ENCODE data around the gene OR10K2. TPM values are rescaled to one million over a fixed set of nuclear protein-coding genes. Genes with fewer than 3 reads are reported as not detected.

OR10K2 gene
- total RNA-seq (not detected), total RNA-seq (0 to 0.06 (median 0) reads per million in 29 experiments)
- total RNA-seq (2013): not detected

DNA sequence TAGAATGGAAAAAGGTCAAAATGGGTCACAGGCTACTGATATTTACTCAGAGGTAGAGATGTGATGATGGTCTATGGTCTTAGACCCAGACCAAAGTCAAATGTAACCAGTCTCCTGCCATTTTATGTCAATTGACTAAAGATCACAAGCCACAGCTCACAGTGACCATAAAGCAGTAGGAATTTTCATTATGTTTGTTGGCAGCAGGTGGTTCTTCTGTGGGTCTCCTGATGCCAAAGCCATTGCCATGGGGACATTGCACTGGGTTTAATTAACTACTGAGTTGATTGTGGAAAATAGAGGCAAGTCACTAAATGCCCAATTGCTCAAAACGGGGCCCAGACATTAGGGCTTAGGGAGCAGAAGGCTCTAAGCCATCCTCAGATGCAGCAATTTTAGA, at the start of gene OR10K2:
TSS of gene OR10K2 (minus strand) at position 101 of the 400 bp plus-strand sequence. CDS start 5,371 bp downstream, outside the sequence.
- Histone ChIP-seq H3K36me3 (ENCODE audit: control insufficient read depth in 2 of 2, extremely low read depth in 1 of 2, insufficient read depth in 1 of 2, low read length in 1 of 2) (no peaks in the 10 kb centered on the region), H3K4me1 (ENCODE audit: control insufficient read depth in 1 of 2, extremely low read depth in 1 of 2, insufficient read depth in 2 of 2, low read length in 2 of 2) (no peaks in the 10 kb centered on the region), H3K27ac (ENCODE audit: low read length) (no peak within 1 kb of the TSS), H3K27me3 (replicated peaks in 1 of 2; ENCODE audit: control insufficient read depth in 2 of 2, extremely low read depth in 1 of 2, insufficient read depth in 2 of 2, low read length in 1 of 2) (no peaks in the 10 kb centered on the region), H3K9me3 (no peaks in the 10 kb centered on the region), H3K4me3 (ENCODE audit: control insufficient read depth in 1 of 2, extremely low read depth in 1 of 2, low read length in 1 of 2) (no peak within 1 kb of the TSS)
- WGBS (ENCODE audit: insufficient coverage): 83% methylated on average over 1 of the region's 1 CpG
- ChIA-PET CTCF (no interaction called here), POLR2A (no interaction called here)
- Mint-ChIP-seq H3K36me3 (no peaks in the 10 kb centered on the region), H3K4me1 (no peaks in the 10 kb centered on the region), H3K9me3 (peaks cover 0 to 26% (median 8%) of the 10 kb centered on the region in 3 donors), H3K27ac (no peak within 1 kb of the TSS), H3K4me3 (no peak within 1 kb of the TSS), H3K27me3 (peaks cover 11 to 17% of the 10 kb centered on the region in 2 donors)
- ATAC-seq (replicated peaks in 1 of 4) (no peak), DNase-seq (no peak)

GRCh38 chr1:158471920-158472319, 45.9 kb upstream of the OR10K2 start, which contains the start of gene OR10R2:
Gene OR10R2 (plus strand): TSS chr1:158472220. CDS start chr1:158472326, 106 bp downstream.
- no peaks in the 10 kb centered on the region for H3K36me3 Mint-ChIP-seq
- no peak within 1 kb of the TSS for H3K27ac ChIP-seq (ENCODE audit: low read length)

DNA sequence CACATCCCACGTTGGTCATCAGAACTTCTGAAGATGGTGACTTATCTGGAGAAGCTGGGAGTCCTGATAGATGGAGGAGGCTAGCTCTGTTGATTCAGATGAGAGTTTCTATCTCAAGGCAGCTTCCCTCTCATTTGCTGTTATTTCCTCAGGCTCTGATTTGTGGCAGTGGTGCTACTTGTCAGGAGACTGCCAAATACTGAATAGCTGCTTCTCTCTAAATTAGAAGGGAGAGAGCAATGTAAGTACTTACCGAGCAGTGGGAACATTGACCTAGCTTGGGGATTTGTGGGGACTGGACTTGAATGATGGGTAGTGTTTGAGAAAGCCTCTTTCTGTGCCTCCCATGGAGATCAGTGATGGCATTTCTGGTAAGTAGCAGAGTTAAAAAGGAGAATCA, 35.5 kb upstream of the OR10K2 start, which contains the start of gene OR10K1:
TSS of gene OR10K1 (plus strand) at position 301 of the 400 bp plus-strand sequence. CDS start 3,728 bp downstream, outside the sequence.
- H3K9me3 Mint-ChIP-seq: no peaks in the 10 kb centered on the region

More at GRCh38 chr1:158471920-158472319, 45.9 kb upstream of the OR10K2 start, which contains the start of gene OR10R2:
- Mint-ChIP-seq H3K4me1 (no peaks in the 10 kb centered on the region), H3K4me3 (no peak within 1 kb of the TSS), H3K27me3 (peaks cover 12 to 14% of the 10 kb centered on the region in 2 donors), H3K27ac (no peak within 1 kb of the TSS), H3K9me3 (no peaks in the 10 kb centered on the region)
- H3K27me3 ChIP-seq (replicated peaks in 1 of 2; ENCODE audit: control insufficient read depth in 2 of 2, extremely low read depth in 1 of 2, insufficient read depth in 2 of 2, low read length in 1 of 2): no peaks in the 10 kb centered on the region
- no peaks in the 10 kb centered on the region for H3K9me3 ChIP-seq
- CTCF ChIA-PET: no interaction called here
- POLR2A ChIA-PET: no interaction called here
- no peaks in the 10 kb centered on the region for H3K4me1 ChIP-seq (ENCODE audit: control insufficient read depth in 1 of 2, extremely low read depth in 1 of 2, insufficient read depth in 2 of 2, low read length in 2 of 2)
- DNase-seq: no peak
- ATAC-seq (replicated peaks in 1 of 4): no peak
- H3K36me3 ChIP-seq (ENCODE audit: control insufficient read depth in 2 of 2, extremely low read depth in 1 of 2, insufficient read depth in 1 of 2, low read length in 1 of 2): no peaks in the 10 kb centered on the region
- no peak within 1 kb of the TSS for H3K4me3 ChIP-seq (ENCODE audit: control insufficient read depth in 1 of 2, extremely low read depth in 1 of 2, low read length in 1 of 2)

DNA sequence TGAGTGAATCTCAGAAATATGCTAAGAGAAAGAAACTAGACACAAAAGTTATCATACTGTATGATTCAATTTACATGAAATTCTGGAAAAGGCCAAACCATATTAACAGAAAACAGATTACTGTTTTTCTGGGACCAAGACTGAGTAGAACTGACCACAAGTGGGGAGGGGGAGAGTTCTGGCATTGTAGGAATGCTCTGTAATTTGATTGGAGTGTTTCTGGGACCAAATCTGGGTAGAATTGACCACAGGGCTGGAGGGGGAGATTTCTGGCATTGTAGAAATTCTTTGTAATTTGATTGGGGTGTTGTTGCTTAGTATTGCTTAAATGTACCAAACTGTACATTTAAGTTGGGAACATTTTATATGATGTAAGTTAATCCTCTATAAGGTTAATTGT, 32.2 kb upstream of the OR10K2 start:
- peaks cover 0 to 3% of the 10 kb centered on the region in 2 experiments for H3K27me3 ChIP-seq (replicated peaks in 1 of 2; ENCODE audit: control insufficient read depth in 2 of 2, extremely low read depth in 1 of 2, insufficient read depth in 2 of 2, low read length in 1 of 2)
- no peak overlapping the region for H3K4me3 ChIP-seq (ENCODE audit: control insufficient read depth in 1 of 2, extremely low read depth in 1 of 2, low read length in 1 of 2)
- H3K9me3 Mint-ChIP-seq: no peaks in the 10 kb centered on the region
- DNase-seq (no peak), ATAC-seq (replicated peaks in 1 of 4) (no peak)
- H3K27ac Mint-ChIP-seq: no peak overlapping the region
- ChIA-PET CTCF (no interaction called here), POLR2A (no interaction called here)
- H3K27me3 Mint-ChIP-seq: peaks cover 17 to 28% of the 10 kb centered on the region in 2 donors
- no peaks in the 10 kb centered on the region for H3K36me3 Mint-ChIP-seq
- H3K4me1 Mint-ChIP-seq: no peaks in the 10 kb centered on the region
- H3K4me3 Mint-ChIP-seq: no peak overlapping the region
- no peaks in the 10 kb centered on the region for H3K4me1 ChIP-seq (ENCODE audit: control insufficient read depth in 1 of 2, extremely low read depth in 1 of 2, insufficient read depth in 2 of 2, low read length in 2 of 2)
- H3K27ac ChIP-seq (ENCODE audit: low read length): no peak overlapping the region
- no peaks in the 10 kb centered on the region for H3K36me3 ChIP-seq (ENCODE audit: control insufficient read depth in 2 of 2, extremely low read depth in 1 of 2, insufficient read depth in 1 of 2, low read length in 1 of 2)
- no peaks in the 10 kb centered on the region for H3K9me3 ChIP-seq

More for the DNA sequence above, 35.5 kb upstream of the OR10K2 start, which contains the start of gene OR10K1:
- Mint-ChIP-seq H3K36me3 (no peaks in the 10 kb centered on the region), H3K4me3 (no peak within 1 kb of the TSS), H3K27me3 (peaks cover 9 to 13% of the 10 kb centered on the region in 2 donors), H3K4me1 (no peaks in the 10 kb centered on the region), H3K27ac (no peak within 1 kb of the TSS)
- Histone ChIP-seq H3K27ac (ENCODE audit: low read length) (no peak within 1 kb of the TSS), H3K36me3 (ENCODE audit: control insufficient read depth in 2 of 2, extremely low read depth in 1 of 2, insufficient read depth in 1 of 2, low read length in 1 of 2) (no peaks in the 10 kb centered on the region), H3K9me3 (no peaks in the 10 kb centered on the region), H3K4me1 (ENCODE audit: control insufficient read depth in 1 of 2, extremely low read depth in 1 of 2, insufficient read depth in 2 of 2, low read length in 2 of 2) (no peaks in the 10 kb centered on the region), H3K27me3 (replicated peaks in 1 of 2; ENCODE audit: control insufficient read depth in 2 of 2, extremely low read depth in 1 of 2, insufficient read depth in 2 of 2, low read length in 1 of 2) (peaks cover 0 to 3% of the 10 kb centered on the region in 2 experiments), H3K4me3 (ENCODE audit: control insufficient read depth in 1 of 2, extremely low read depth in 1 of 2, low read length in 1 of 2) (no peak within 1 kb of the TSS)
- DNase-seq (no peak), ATAC-seq (replicated peaks in 1 of 4) (no peak)
- ChIA-PET POLR2A (no interaction called here), CTCF (no interaction called here)
- 100% methylated on average over 1 of the region's 2 CpGs for WGBS (ENCODE audit: insufficient coverage)

- Histone ChIP-seq H3K9me3 (no peaks in the 10 kb centered on the region), H3K27me3 (replicated peaks in 1 of 2; ENCODE audit: control insufficient read depth in 2 of 2, extremely low read depth in 1 of 2, insufficient read depth in 2 of 2, low read length in 1 of 2) (peaks cover 0 to 3% of the 10 kb centered on the region in 2 experiments), H3K4me3 (ENCODE audit: control insufficient read depth in 1 of 2, extremely low read depth in 1 of 2, low read length in 1 of 2) (no peak overlapping the region), H3K27ac (ENCODE audit: low read length) (no peak overlapping the region), H3K36me3 (ENCODE audit: control insufficient read depth in 2 of 2, extremely low read depth in 1 of 2, insufficient read depth in 1 of 2, low read length in 1 of 2) (no peaks in the 10 kb centered on the region), H3K4me1 (ENCODE audit: control insufficient read depth in 1 of 2, extremely low read depth in 1 of 2, insufficient read depth in 2 of 2, low read length in 2 of 2) (no peaks in the 10 kb centered on the region)
- Mint-ChIP-seq H3K4me3 (no peak overlapping the region), H3K27me3 (peaks cover 17 to 31% of the 10 kb centered on the region in 2 donors), H3K36me3 (no peaks in the 10 kb centered on the region), H3K27ac (no peak overlapping the region), H3K4me1 (no peaks in the 10 kb centered on the region), H3K9me3 (no peaks in the 10 kb centered on the region)
- no peak for DNase-seq
- ChIA-PET POLR2A (no interaction called here), CTCF (no interaction called here)
- ATAC-seq (replicated peaks in 1 of 4): no peak
Measured at GRCh38 chr1:158457246-158457645, 31.2 kb upstream of the OR10K2 start.

GRCh38 chr1:158454537-158454936, 28.5 kb upstream of the OR10K2 start:
- no peak overlapping the region for H3K27ac Mint-ChIP-seq
- ChIA-PET CTCF (no interaction called here), POLR2A (no interaction called here)
- H3K4me1 Mint-ChIP-seq: no peaks in the 10 kb centered on the region
- Histone ChIP-seq H3K27me3 (replicated peaks in 1 of 2; ENCODE audit: control insufficient read depth in 2 of 2, extremely low read depth in 1 of 2, insufficient read depth in 2 of 2, low read length in 1 of 2) (peaks cover 0 to 3% of the 10 kb centered on the region in 2 experiments), H3K27ac (ENCODE audit: low read length) (no peak overlapping the region), H3K36me3 (ENCODE audit: control insufficient read depth in 2 of 2, extremely low read depth in 1 of 2, insufficient read depth in 1 of 2, low read length in 1 of 2) (no peaks in the 10 kb centered on the region), H3K9me3 (no peaks in the 10 kb centered on the region), H3K4me1 (ENCODE audit: control insufficient read depth in 1 of 2, extremely low read depth in 1 of 2, insufficient read depth in 2 of 2, low read length in 2 of 2) (no peaks in the 10 kb centered on the region), H3K4me3 (ENCODE audit: control insufficient read depth in 1 of 2, extremely low read depth in 1 of 2, low read length in 1 of 2) (no peak overlapping the region)
- 100% methylated on average over 1 of the region's 1 CpG for WGBS (ENCODE audit: insufficient coverage)
- H3K4me3 Mint-ChIP-seq: no peak overlapping the region
- no peaks in the 10 kb centered on the region for H3K36me3 Mint-ChIP-seq
- ATAC-seq (replicated peaks in 1 of 4) (no peak), DNase-seq (no peak)
- peaks cover 0 to 10% (median 4%) of the 10 kb centered on the region in 3 donors for H3K9me3 Mint-ChIP-seq
- peaks cover 17 to 33% of the 10 kb centered on the region in 2 donors for H3K27me3 Mint-ChIP-seq

DNA sequence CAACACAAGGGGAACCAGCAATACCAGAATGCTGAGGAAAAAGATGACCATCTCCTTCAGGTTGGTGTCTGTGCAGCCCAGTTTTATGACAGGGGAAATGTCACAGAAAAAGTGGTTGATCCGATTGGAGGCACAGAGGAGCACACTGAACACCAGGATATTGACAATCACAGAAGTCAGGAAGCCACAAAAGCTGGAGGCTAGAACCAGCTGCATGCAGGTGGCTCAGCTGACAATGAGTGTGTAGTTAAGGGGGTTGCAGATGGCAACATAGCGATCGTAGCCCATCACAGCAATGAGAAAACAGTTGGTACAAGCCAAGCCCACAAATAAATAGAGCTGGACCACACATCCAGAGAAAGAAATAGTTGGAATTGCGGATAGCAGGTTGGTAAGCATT, 19.3 kb upstream of the OR10K2 start:
- no peak overlapping the region for H3K27ac Mint-ChIP-seq
- H3K27ac ChIP-seq (ENCODE audit: low read length): no peak overlapping the region
- ChIA-PET CTCF (no interaction called here), POLR2A (no interaction called here)
- H3K9me3 Mint-ChIP-seq: no peaks in the 10 kb centered on the region
- H3K36me3 Mint-ChIP-seq: no peaks in the 10 kb centered on the region
- peaks cover 9 to 28% of the 10 kb centered on the region in 2 donors for H3K27me3 Mint-ChIP-seq
- ATAC-seq (replicated peaks in 1 of 4): no peak
- H3K36me3 ChIP-seq (ENCODE audit: control insufficient read depth in 2 of 2, extremely low read depth in 1 of 2, insufficient read depth in 1 of 2, low read length in 1 of 2): no peaks in the 10 kb centered on the region
- no peak overlapping the region for H3K4me3 Mint-ChIP-seq
- H3K27me3 ChIP-seq (replicated peaks in 1 of 2; ENCODE audit: control insufficient read depth in 2 of 2, extremely low read depth in 1 of 2, insufficient read depth in 2 of 2, low read length in 1 of 2): peaks cover 0 to 2% of the 10 kb centered on the region in 2 experiments
- DNase-seq: no peak
- no peaks in the 10 kb centered on the region for H3K9me3 ChIP-seq
- no peak overlapping the region for H3K4me3 ChIP-seq (ENCODE audit: control insufficient read depth in 1 of 2, extremely low read depth in 1 of 2, low read length in 1 of 2)
- H3K4me1 Mint-ChIP-seq: no peaks in the 10 kb centered on the region
- H3K4me1 ChIP-seq (ENCODE audit: control insufficient read depth in 1 of 2, extremely low read depth in 1 of 2, insufficient read depth in 2 of 2, low read length in 2 of 2): no peaks in the 10 kb centered on the region
- WGBS (ENCODE audit: insufficient coverage): 69% methylated on average over 2 of the region's 4 CpGs

All from T-cell (primary cell).